ENCODE measurements around the gene MARK1.
"Not testable (repeated sequence)": the region's sequence is repeated elsewhere in the genome, so short reads cannot be mapped to it uniquely, and the experiment has no call there.

DNA sequence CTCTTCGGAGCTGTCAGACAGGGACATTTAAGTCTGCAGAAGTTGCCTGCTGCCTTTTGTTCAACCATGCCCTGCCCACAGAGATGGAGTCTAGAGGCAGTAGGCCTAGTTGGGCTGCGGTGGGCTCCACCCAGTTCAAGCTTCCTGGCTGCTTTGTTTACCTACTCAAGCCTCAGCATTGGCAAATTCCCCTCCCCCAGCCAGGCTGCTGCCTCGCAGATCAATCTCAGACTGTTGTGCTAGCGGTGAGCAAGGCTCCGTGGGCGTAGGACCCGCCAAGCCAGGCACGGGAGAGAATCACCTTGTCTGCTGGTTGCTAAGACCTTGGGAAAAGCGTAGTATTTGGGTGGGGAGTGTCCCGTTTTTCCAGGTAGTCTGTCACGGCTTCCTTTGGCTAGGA lies 83.2 kb downstream of the MARK1 start:
- TF ChIP-seq YY1 (IDR thresholded peaks at IDR 0.05; ENCODE audit: low read depth); TCF12 (IDR thresholded peaks at IDR 0.05); RFX5 (IDR thresholded peaks at IDR 0.05; ENCODE audit: low read length); TAF1 (IDR thresholded peaks at IDR 0.05; ENCODE audit: borderline replicate concordance, low read depth, low read length); MEF2A (IDR thresholded peaks at IDR 0.05; ENCODE audit: borderline replicate concordance, low read depth); CHD2 (IDR thresholded peaks at IDR 0.05; ENCODE audit: low read length, partially characterized antibody); POLR2AphosphoS5 (IDR thresholded peaks at IDR 0.05; ENCODE audit: low read depth, low read length); EP300 (IDR thresholded peaks at IDR 0.05; ENCODE audit: borderline replicate concordance in 1 of 2, low read depth in 1 of 2, low read length in 1 of 2); RXRA (IDR thresholded peaks at IDR 0.05; ENCODE audit: borderline replicate concordance, low read depth): not testable (repeated sequence)
- TF ChIP-seq, protein P1, sequence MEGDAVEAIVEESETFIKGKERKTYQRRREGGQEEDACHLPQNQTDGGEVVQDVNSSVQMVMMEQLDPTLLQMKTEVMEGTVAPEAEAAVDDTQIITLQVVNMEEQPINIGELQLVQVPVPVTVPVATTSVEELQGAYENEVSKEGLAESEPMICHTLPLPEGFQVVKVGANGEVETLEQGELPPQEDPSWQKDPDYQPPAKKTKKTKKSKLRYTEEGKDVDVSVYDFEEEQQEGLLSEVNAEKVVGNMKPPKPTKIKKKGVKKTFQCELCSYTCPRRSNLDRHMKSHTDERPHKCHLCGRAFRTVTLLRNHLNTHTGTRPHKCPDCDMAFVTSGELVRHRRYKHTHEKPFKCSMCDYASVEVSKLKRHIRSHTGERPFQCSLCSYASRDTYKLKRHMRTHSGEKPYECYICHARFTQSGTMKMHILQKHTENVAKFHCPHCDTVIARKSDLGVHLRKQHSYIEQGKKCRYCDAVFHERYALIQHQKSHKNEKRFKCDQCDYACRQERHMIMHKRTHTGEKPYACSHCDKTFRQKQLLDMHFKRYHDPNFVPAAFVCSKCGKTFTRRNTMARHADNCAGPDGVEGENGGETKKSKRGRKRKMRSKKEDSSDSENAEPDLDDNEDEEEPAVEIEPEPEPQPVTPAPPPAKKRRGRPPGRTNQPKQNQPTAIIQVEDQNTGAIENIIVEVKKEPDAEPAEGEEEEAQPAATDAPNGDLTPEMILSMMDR (IDR thresholded peaks at IDR 0.05) = not testable (repeated sequence)
- TF ChIP-seq, protein P2, sequence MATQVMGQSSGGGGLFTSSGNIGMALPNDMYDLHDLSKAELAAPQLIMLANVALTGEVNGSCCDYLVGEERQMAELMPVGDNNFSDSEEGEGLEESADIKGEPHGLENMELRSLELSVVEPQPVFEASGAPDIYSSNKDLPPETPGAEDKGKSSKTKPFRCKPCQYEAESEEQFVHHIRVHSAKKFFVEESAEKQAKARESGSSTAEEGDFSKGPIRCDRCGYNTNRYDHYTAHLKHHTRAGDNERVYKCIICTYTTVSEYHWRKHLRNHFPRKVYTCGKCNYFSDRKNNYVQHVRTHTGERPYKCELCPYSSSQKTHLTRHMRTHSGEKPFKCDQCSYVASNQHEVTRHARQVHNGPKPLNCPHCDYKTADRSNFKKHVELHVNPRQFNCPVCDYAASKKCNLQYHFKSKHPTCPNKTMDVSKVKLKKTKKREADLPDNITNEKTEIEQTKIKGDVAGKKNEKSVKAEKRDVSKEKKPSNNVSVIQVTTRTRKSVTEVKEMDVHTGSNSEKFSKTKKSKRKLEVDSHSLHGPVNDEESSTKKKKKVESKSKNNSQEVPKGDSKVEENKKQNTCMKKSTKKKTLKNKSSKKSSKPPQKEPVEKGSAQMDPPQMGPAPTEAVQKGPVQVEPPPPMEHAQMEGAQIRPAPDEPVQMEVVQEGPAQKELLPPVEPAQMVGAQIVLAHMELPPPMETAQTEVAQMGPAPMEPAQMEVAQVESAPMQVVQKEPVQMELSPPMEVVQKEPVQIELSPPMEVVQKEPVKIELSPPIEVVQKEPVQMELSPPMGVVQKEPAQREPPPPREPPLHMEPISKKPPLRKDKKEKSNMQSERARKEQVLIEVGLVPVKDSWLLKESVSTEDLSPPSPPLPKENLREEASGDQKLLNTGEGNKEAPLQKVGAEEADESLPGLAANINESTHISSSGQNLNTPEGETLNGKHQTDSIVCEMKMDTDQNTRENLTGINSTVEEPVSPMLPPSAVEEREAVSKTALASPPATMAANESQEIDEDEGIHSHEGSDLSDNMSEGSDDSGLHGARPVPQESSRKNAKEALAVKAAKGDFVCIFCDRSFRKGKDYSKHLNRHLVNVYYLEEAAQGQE (IDR thresholded peaks at IDR 0.05; ENCODE audit: low read depth, low read length) = not testable (repeated sequence)
- TF ChIP-seq, protein P3, sequence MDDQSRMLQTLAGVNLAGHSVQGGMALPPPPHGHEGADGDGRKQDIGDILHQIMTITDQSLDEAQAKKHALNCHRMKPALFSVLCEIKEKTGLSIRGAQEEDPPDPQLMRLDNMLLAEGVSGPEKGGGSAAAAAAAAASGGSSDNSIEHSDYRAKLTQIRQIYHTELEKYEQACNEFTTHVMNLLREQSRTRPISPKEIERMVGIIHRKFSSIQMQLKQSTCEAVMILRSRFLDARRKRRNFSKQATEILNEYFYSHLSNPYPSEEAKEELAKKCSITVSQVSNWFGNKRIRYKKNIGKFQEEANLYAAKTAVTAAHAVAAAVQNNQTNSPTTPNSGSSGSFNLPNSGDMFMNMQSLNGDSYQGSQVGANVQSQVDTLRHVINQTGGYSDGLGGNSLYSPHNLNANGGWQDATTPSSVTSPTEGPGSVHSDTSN (IDR thresholded peaks at IDR 0.05) = not testable (repeated sequence)
- TF ChIP-seq, protein P4, sequence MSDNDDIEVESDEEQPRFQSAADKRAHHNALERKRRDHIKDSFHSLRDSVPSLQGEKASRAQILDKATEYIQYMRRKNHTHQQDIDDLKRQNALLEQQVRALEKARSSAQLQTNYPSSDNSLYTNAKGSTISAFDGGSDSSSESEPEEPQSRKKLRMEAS (IDR thresholded peaks at IDR 0.05; ENCODE audit: low read depth) = not testable (repeated sequence)

All from SK-N-SH (cell line).